Heart left ventricle (tissue), 13 donors: ENCODE data around the gene CNNM4.

Source experiments
- POLR2A ChIP-seq, 2 donors: fragments of 450-650 bp; IDR thresholded peaks; one replicate each; pipeline ENCODE4 v1.6.1; 2017; ENCODE audit warnings: antibody characterized with exemption in 2 of 2, mild to moderate bottlenecking in 2 of 2, moderate library complexity in 2 of 2
- TF ChIP-seq, protein P1 (sequence below), 12 donors: fragments of 200-600 bp; sonication (generic) in 4 of 12; IDR thresholded peaks; one replicate each; pipeline versions ENCODE4 v1.5.0 to v1.8.0; 2018 to 2022; ENCODE audit warnings: antibody characterized with exemption in 12 of 12, mild to moderate bottlenecking in 5 of 12
- donor health status: ischemic (EF 13 %, LVEDD 7.1; RV severe dilation, severe dysfunction).
- donor health status: DM: no; HTN: yes; CAD: no.
- donor health status: DM: no; HTN: no; CAD: no.
- donor health status: ischemic (EF 25% LVEDD 6.9; RV normal size, moderate dysfunction).
- donor health status: ischemic (EF 25% LVEDD 5.7; RV mildly dilated, moderate dysfunction).
- donor health status: ischemic (EF 35%, LVEDD 5.7; RV mildly dilated, moderate dysfunction).
- donor health status: nonischemic (EF 11% LVEDD 7.7; RV severe dilation, severe dysfunction).
- donor health status: DM: yes; HTN: yes; CAD: no.
- donor health status: PGD.
- donor health status: ischemic (EF 29% LVEDD 5.4; RV normal size, mild dysfunction).
- donor health status: nonischemic (EF 23%, LVEDD 6.1; RV moderate dilation, normal function).

DNA sequence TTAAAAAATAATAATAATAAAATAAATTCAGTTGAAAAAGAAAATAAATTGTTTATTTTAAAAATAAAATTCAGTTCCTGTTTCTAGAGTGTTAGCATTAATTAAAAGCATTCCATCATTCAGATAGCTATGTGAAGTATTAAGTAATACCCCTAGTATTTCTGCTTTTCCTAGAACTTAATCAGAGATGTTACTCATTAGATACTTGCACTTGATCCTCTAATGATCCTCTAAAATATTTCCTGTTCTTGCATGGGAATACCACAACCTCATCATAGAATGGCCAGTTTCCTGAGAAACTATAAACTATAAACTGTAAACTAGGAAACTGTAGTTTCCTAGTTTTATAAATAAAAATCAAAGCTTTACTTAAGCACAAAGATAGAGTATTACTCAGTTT lies 44.3 kb downstream of the CNNM4 start:
- TF ChIP-seq POLR2A (IDR thresholded peaks at IDR 0.05), result no peak
- TF ChIP-seq, protein P1, sequence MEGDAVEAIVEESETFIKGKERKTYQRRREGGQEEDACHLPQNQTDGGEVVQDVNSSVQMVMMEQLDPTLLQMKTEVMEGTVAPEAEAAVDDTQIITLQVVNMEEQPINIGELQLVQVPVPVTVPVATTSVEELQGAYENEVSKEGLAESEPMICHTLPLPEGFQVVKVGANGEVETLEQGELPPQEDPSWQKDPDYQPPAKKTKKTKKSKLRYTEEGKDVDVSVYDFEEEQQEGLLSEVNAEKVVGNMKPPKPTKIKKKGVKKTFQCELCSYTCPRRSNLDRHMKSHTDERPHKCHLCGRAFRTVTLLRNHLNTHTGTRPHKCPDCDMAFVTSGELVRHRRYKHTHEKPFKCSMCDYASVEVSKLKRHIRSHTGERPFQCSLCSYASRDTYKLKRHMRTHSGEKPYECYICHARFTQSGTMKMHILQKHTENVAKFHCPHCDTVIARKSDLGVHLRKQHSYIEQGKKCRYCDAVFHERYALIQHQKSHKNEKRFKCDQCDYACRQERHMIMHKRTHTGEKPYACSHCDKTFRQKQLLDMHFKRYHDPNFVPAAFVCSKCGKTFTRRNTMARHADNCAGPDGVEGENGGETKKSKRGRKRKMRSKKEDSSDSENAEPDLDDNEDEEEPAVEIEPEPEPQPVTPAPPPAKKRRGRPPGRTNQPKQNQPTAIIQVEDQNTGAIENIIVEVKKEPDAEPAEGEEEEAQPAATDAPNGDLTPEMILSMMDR (IDR thresholded peaks at IDR 0.05), result no peak
